ENCODE measurements around the gene WDR4. TPM values are rescaled to one million over a fixed set of nuclear protein-coding genes. Genes with fewer than 3 reads are reported as not detected.
"Not testable (repeated sequence)": the region's sequence is repeated elsewhere in the genome, so short reads cannot be mapped to it uniquely, and the experiment has no call there.

Gene WDR4
- polyA plus RNA-seq, 10 donors = 5.2 to 10.4 (median 8.4) TPM

DNA sequence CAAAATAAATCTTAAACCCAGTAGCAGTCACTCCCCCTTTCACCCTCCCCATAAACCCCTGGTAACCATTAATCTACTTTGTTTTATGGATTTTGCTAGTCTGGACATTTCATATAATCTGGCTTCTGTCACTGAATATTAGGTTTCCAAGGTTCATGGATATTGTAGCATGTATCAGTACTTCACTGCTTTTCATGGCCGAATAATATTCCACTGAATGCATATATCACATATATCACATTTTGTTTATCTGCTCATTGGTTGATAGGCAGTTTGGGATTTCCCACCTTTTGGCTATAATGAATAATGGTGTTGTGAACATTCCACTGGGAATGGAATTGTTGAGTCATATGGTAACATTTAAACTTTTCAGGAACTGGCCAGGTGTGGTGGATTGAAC is 4.6 kb upstream of the WDR4 start:
- DNase-seq = no peak

DNA sequence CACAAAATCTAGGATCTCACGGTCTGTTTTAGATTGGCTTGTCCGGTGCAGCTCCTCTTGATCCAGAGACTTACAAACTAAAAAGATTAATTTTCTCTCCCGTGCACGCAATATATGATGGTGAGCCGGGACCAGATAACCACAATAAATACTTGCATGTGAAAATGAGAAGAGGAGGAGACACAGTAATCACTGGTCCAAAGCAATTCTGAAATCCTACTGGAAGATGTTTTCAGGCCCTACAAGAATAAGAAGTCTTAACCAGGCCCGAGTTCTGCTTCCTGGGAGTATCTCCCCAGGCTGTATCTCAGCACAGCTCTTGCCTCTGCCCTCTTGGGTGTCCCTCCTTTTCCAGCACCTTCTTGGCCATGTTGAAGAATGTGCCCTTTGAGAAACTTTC is 1.0 kb upstream of the WDR4 start:
- DNase-seq = no peak

DNA sequence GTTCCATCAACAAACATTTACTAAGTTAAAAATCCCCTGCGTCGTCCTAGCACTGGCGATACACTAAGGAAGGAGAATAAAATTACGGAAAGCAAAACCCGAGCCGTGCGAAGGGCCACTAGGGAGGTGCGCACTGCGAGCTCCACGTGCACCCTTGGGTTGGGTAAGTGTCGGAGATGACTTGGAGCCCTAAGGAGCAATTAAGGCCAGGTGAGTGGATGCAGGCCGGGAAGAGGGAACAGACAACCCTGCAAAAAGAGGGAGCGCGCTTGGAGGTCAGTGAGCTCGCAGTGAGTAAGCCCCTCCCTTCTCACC is 704 bp downstream of the WDR4 start:
- DNase-seq = no peak

GRCh38 chr21:42875811-42876210 is 3.5 kb downstream of the WDR4 start:
- not testable (repeated sequence) for DNase-seq

DNA sequence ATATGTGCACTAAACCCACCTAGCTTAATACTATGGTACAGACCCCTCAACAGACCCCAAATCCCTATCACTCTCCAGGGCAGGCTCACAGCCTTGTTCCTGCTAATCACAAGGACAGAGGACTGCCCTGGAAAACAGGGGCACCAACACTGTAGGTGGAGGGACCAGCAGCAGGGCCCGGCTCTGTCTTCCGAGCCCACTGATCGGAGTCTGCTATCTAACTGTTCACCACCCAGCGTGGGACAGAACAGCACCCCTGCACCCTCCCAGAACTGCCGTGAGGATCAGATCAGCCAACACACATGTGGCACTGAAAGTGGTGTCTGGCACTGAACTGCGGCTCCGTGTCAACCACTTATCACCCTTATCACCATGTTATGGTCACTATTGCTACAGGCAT is 6.2 kb downstream of the WDR4 start:
- no peak for DNase-seq

GRCh38 chr21:42868196-42868595 is 11.1 kb downstream of the WDR4 start:
- no peak for DNase-seq

GRCh38 chr21:42865776-42866160 is 13.6 kb downstream of the WDR4 start:
- DNase-seq = no peak

DNA sequence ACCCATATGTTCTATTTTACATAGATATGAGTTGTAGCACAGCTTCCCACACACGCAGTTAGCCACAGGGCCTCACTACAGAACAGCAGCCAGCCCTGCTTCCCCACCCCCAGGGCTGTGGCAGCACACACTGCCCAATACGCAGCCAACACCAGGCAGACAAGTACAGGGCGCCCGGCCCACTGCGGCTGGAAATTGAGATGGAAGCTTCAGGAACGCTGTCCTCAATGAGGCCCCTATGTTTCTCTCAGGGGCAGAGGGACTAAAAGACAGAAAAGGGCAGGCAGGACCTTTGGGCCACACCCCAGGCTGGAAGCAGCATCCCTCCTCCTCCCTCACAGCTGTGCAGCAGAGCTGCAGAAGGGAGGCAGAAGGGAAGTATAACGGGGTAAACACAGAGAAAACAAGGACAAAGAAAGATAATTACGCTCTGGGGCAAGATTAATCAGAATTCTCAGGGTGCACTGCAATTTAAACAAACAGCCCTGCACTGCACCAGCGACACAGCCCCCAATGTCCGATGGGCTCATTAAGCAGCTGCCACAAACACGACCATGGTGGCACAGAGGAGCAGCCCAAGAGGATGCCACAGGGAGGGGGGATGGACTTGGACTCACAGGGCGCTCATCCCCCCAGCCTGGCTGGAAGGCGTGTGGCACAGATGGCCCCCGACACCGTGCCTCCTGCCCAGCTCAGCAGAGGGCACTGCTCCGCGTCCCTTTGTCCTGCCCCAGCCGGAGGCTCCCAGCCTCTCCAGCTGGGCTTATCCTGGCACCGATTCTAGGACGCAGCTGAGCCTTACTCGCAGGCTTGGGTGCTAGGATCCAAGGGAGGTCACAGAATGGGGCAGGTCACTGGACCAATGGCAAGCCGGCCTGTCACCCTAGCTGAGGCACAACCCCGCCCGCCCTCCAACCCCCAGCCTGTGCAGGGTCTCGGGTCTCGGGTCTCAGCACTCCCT is 14.2 kb downstream of the WDR4 start:
- DNase-seq = peak; percentile 18 to 86 (median 44)

DNA sequence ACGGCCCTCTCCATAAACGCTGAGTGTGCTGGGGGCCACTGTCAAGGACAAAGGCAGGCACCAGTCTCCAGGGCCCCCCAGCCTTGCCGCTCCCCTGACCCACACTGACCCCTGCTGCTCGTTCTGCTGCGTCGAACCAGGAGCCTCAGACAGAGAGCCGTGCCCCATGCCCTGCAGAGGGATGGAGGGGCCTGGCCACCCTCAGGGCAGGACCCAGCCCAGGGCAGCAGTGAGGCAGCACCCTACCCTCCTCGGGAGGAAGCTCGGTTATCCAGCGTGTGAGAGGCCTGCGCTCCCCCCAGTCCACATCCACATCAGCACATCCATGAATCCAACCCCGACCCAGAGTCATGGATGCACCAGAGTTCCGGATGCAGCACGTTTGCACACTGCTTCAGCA is 15.1 kb downstream of the WDR4 start:
- no peak for DNase-seq

- DNase-seq = no peak
Measured at GRCh38 chr21:42863504-42863870, 15.9 kb downstream of the WDR4 start.

DNA sequence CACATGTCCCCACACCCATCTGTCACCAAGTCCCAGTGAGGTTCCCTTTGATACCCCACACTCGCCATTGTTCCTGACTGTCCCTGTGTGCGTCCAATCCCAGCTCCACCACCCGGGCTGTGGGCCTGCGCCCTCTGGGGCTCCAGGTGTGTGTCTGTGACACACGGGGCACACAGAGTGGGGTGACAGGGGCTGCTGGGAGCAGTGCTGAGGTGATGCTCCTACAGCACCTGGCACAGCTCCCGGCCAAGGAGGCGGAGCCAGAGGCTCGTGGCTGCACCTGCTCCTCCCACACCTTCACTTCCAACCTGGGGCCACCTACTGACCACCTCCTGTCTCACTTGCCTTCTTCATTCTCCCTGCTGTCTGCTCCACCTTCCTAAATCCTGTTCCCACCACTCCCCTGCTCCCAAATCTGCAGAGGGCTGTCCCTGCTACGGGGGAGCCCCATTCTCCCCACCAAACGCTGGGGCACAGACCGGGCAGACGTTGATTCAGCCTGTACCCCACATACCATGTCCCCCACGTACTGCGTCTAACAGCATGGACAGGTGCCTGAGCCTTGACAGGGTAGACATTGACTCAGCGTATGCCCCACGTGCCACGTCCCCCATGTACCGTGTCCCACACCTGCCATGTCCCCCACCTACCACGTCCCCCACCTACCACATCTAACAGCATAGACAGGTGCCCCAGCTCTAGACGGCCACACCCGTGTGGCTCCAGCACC is 16.4 kb downstream of the WDR4 start:
- DNase-seq = no peak

GRCh38 chr21:42861848-42862400 is 17.4 kb downstream of the WDR4 start:
- DNase-seq = no peak

DNA sequence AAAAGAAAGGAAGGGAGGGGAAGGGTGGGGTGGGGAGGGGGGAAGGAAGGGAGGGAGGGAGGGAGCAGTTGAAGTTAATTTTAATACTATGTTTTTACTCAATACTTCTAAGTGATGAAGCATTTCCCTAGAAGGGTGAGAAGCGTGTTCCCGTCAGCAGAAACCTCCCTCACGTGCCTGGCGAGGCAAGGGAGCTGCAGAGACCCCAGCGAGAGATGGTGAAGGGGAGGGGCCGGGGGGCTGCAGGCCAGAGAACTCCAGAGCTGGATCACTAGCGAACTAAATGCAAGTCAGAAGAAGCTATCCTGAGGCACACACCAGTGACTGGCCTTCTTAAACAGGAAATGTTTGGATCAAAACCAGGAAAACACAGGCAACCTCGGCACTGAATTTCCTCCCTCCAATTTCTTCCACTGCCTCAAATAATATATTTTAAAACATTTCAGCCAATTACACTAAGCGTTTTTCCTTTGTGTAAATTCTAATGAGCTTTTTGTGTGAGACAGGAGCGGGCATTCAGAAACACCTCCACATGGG is 18.0 kb downstream of the WDR4 start:
- DNase-seq = no peak

DNA sequence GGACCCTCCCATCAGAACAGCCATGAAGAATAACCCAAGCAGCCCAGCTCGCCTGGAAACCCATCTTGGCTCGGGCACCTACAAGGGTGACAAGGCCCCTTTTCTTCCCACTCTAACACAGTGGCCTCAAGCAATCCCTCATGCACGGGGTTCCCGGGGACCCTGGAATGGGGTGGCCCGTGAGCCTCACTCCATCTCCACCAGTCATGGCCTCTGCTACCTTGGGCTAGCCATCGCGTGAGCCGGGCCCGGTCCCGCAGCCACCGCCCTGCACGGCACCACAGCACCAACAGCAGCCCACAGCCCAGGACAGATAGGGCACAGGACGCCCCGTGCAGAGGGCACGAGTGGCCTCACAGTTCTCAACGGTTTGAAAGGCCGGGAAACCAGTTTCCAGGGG is 19.0 kb downstream of the WDR4 start:
- no peak for DNase-seq

DNA sequence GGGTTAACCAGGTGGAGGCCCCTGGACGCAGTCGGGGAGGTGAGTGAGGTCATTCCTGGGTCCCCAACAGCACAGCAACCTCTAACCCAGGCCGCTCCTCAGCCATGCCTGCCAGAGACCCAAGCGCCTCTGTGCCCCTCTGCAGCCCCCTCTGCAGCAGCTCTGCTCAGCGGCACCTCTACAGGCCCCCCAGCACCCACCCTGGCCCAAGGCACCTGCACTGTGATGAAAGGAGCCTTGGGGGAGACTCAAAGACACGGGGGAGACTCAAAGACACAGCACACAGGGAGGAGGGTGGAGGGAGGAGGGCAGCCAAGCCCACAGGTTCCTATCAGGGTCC is 19.5 kb downstream of the WDR4 start:
- no peak for DNase-seq

GRCh38 chr21:42858957-42859890 is 20.1 kb downstream of the WDR4 start:
- DNase-seq = no peak

DNA sequence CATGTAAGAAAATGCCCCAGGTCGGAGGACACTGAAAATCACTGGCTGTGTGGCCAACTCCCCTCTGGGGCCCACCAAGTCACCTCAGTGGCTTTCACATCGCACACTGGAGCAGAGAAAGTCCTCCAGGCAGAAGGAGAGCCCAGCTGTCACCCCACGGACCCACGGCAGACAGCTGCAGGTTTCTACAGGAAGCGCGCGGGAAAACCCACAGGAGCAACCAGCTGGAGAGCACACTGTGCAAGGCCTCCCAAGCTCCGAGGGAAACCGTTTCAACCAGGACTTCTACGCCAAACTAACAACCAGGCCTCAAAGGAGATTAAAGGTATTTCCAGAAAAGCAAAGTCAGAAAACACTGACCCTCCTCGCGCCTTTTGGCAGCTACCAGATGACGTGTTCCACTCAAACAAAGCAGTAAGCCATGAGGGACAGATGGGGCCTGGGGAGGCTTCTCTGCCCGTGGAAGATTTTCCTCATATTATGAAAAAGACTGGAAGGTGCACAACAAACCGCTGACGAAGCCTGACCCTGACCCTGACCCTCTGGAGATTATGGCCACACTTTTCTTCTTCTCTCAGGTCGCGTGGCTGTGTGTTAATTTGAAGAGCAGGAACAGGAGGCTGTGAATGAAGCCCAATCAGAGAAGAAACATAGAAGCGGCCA is 21.0 kb downstream of the WDR4 start:
- DNase-seq = peak in 1 of 3 donors; percentile 47

- DNase-seq = no peak
Measured at GRCh38 chr21:42857216-42857615, 22.1 kb downstream of the WDR4 start.

- DNase-seq = no peak
Measured at GRCh38 chr21:42855937-42856335, 23.4 kb downstream of the WDR4 start.

GRCh38 chr21:42855171-42855936 is 24.0 kb downstream of the WDR4 start:
- DNase-seq = no peak

Data from muscle of back (tissue), 11 donors.